GM12873 (cell line): ENCODE measurements around the gene CABYR.

ENCODE experiments used
- CTCF ChIP-seq: IDR thresholded peaks from 2 replicates; pipeline ENCODE4 v1.5.1; 2012; ENCODE audit warnings: low read depth, mild to moderate bottlenecking, moderate library complexity, low read length, control low read depth; ENCODE audit not compliant: insufficient read depth; ENCODE audit errors: missing control alignments

Gene CABYR

GRCh38 chr18:24104486-24104885, 34.4 kb upstream of the CABYR start:
- no peak for TF ChIP-seq CTCF

GRCh38 chr18:24108641-24109040, 30.2 kb upstream of the CABYR start:
- TF ChIP-seq CTCF = no peak

DNA sequence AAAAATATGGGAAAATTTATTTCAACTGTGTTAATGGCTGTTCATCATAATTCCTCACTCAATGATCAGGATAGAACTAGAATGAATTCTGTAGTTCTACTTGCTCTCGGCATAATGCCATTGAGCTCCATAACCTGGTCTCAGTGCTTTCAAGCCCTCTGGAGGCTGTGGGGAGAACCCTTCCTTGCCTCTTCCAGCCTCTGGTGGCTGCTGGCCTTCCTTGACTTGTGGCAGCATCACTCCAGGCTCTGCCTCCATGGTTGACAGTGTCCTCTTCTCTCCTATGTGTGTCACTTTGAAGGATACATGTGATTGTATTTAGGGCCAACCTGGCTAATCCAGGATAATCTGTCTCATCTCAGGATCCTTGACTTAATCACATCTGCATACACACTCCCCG, 26.9 kb upstream of the CABYR start:
- TF ChIP-seq CTCF = no peak

- TF ChIP-seq CTCF = no peak
These were observed 26.4 kb upstream of the CABYR start for GRCh38 chr18:24112464-24112863.

DNA sequence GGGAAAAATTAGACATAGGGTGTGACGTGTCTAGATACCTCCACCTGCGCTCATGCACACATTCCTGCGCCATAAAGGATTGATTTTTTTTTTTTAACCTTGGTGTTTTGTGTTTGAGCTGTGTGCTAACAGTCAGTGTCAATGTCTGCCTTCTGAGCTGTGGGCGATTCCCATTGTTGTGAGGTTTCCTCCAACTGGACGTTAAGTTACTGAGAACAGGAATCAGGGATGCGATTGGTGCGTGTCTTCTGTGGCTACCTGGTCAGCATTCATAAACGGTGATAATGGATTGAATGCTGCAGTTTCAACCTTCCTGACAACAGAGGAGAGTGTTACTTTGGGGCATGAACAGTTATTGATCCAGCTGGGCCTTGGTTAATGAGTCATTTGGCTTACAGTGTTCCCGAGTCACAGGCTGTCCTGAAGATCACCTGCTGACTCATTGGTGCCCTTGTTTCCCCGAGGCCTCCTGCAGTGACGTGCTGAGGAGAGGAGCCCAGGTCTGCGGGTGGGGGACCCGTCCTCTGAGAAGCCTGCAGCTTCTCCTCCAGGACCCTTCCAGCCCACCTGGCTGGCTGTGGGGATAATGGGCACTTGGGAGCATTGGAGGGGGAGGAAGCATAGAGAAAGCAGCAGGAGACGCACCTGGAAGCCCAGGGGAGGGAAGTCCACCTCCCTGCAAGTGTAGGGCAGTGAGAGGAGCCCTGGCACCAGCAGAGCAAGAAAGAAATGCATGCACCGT, 25.8 kb upstream of the CABYR start:
- no peak for TF ChIP-seq CTCF

GRCh38 chr18:24114924-24115549, 23.8 kb upstream of the CABYR start:
- TF ChIP-seq CTCF = no peak

- TF ChIP-seq CTCF = no peak
These were observed 23.2 kb upstream of the CABYR start for GRCh38 chr18:24115628-24116027.
